GM21737 (cell line): ENCODE measurements around the gene ATOH8.
"Not testable (repeated sequence)": the region's sequence is repeated elsewhere in the genome, so short reads cannot be mapped to it uniquely, and the experiment has no call there.

ENCODE experiments used
- ATAC-seq: cut with Tn5 transposase; IDR thresholded peaks from one replicate; pipeline ENCODE4 v1.9.1; 2021; ENCODE audit warnings: mild to moderate bottlenecking, moderate library complexity; ENCODE audit not compliant: unreplicated experiment

ATOH8 gene

GRCh38 chr2:85814802-85815550 is 61.2 kb downstream of the ATOH8 start:
- no peak for ATAC-seq

GRCh38 chr2:85819811-85820510 is 66.2 kb downstream of the ATOH8 start:
- ATAC-seq: no peak

GRCh38 chr2:85822766-85823165 is 69.0 kb downstream of the ATOH8 start:
- ATAC-seq: no peak

GRCh38 chr2:85823951-85824350 is 70.2 kb downstream of the ATOH8 start:
- no peak for ATAC-seq

- peak; percentile 78 for ATAC-seq
These were observed 73.4 kb downstream of the ATOH8 start for GRCh38 chr2:85826990-85827878.

GRCh38 chr2:85827879-85828569 is 74.2 kb downstream of the ATOH8 start:
- no peak for ATAC-seq

GRCh38 chr2:85828725-85829124 is 74.9 kb downstream of the ATOH8 start:
- no peak for ATAC-seq

- ATAC-seq: not testable (repeated sequence)
These were observed 75.6 kb downstream of the ATOH8 start for GRCh38 chr2:85829394-85829793.

GRCh38 chr2:85830645-85831044 is 76.9 kb downstream of the ATOH8 start:
- no peak for ATAC-seq

GRCh38 chr2:85831735-85832134 is 77.9 kb downstream of the ATOH8 start:
- no peak for ATAC-seq

- ATAC-seq: no peak
These were observed 80.7 kb downstream of the ATOH8 start for GRCh38 chr2:85834466-85834865.
